ENCODE data around the gene MYH11. TPM values are rescaled to one million over a fixed set of nuclear protein-coding genes. Genes with fewer than 3 reads are reported as not detected.

MYH11 gene
- total RNA-seq, 4 donors from 2014 or later, result 5.6 to 57.7 (median 20.4) TPM

DNA sequence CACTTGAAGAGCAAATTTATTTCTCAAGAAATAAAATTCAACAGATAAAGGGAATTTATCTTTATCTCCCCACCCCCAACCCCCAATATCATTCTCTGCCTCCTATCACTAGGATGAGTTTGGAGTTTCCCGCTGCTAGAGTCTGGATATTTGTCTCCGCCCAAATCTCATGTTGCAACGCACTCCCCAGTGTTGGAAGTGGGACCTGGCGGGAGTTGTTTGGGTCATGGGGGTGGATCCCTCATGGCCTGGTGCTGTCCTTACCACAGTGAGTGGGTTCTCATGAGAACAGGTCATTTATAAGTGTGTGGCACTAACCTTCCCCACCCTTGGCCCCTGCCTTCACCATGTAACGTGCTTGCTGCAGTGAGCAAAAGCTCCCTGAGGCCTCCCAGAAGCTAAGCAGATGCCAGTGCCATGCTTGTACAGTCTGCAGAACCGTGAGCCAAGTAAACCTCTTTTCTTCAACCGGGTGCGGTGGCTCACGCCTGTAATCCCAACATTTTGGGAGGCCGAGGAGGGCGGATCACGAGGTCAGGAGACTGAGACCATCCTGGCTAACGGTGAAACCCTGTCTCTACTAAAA is 25.1 kb upstream of the MYH11 start:
- no peak for ATAC-seq
- intact Hi-C loops (cut with DNase I; ENCODE audit: low total_unique reads) (no loop called here), in situ Hi-C loops (cut with MboI; ENCODE audit: low sequenced_read_pairs in 4 of 4) (loop anchor here in 1 of 4 donors (25.0 kb wide), 1 partner anchor 130 kb away; no protein-coding TSS in a partner anchor)
- H3K4me3 ChIP-seq, result no peak overlapping the region
- H3K9me3 ChIP-seq, result no peaks in the 10 kb centered on the region
- H3K27ac ChIP-seq, result peak overlapping the region in 3 of 4 donors; percentile 54 to 66 (median 61)
- H3K4me1 ChIP-seq, result peaks cover 20 to 36% of the 10 kb centered on the region in 2 donors
- TF ChIP-seq, protein P1, sequence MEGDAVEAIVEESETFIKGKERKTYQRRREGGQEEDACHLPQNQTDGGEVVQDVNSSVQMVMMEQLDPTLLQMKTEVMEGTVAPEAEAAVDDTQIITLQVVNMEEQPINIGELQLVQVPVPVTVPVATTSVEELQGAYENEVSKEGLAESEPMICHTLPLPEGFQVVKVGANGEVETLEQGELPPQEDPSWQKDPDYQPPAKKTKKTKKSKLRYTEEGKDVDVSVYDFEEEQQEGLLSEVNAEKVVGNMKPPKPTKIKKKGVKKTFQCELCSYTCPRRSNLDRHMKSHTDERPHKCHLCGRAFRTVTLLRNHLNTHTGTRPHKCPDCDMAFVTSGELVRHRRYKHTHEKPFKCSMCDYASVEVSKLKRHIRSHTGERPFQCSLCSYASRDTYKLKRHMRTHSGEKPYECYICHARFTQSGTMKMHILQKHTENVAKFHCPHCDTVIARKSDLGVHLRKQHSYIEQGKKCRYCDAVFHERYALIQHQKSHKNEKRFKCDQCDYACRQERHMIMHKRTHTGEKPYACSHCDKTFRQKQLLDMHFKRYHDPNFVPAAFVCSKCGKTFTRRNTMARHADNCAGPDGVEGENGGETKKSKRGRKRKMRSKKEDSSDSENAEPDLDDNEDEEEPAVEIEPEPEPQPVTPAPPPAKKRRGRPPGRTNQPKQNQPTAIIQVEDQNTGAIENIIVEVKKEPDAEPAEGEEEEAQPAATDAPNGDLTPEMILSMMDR (IDR thresholded peaks at IDR 0.05 in 4 of 5, conservative IDR thresholded peaks at IDR 0.05 in 1 of 5), result no peak
- no peak for TF ChIP-seq POLR2A (IDR thresholded peaks at IDR 0.05)
- no peaks in the 10 kb centered on the region for H3K27me3 ChIP-seq
- peaks cover 0 to 15% of the 10 kb centered on the region in 2 donors for H3K36me3 ChIP-seq
- DNase-seq, result no peak

DNA sequence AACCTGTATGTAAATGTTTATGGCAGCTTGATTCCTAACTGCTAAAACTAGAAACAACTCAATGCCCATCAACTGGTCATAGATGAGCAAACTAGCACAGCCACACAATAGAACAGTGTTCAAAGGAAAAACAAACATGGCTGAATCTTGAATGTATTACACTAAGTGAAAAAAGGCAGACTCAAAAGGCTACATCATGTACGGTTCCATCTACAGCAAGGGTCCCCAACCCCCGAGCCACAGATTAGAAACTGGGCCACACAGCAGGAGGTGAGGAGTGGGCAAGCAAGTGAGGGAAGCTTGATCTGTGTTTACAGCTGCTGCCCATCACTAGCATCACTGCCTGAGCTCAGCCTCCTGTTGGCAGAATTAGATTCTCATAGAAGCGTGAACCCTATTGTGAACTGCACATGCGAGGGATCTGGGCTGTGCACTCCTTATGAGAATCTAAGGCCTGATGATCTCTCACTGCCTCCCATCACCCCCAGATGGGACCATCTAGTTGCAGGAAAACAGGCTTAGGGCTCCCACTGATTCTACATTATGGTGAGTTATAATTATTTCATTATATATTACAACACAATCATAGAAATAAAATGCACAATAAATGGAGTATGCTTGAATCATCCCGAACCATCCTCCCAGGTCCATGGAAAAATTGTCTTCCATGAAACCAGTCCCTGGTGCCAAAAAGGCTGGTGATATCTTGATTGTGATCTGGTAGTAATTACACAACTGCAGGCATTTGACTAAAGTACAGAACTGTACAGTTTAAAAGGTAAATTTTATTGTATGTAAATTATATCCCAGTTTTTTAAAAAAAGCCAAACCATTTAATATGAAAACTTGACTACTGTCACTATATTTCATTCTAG is 23.8 kb upstream of the MYH11 start:
- Histone ChIP-seq H3K4me3 (no peak overlapping the region), H3K4me1 (peaks cover 10 to 25% of the 10 kb centered on the region in 2 donors), H3K9me3 (no peaks in the 10 kb centered on the region), H3K27me3 (no peaks in the 10 kb centered on the region), H3K27ac (peak overlapping the region; percentile 54 to 66 (median 60)), H3K36me3 (peaks cover 0 to 15% of the 10 kb centered on the region in 2 donors)
- TF ChIP-seq, protein P1 (IDR thresholded peaks at IDR 0.05 in 4 of 5, conservative IDR thresholded peaks at IDR 0.05 in 1 of 5), result no peak
- no peak for TF ChIP-seq POLR2A (IDR thresholded peaks at IDR 0.05)
- ATAC-seq (no peak), DNase-seq (no peak)
- in situ Hi-C loops (cut with MboI; ENCODE audit: low sequenced_read_pairs in 4 of 4), result loop anchor here in 1 of 4 donors (25.0 kb wide), 1 partner anchor 132 kb away; no protein-coding TSS in a partner anchor
- intact Hi-C loops (cut with DNase I; ENCODE audit: low total_unique reads), result no loop called here

GRCh38 chr16:15879255-15879811 is 22.5 kb upstream of the MYH11 start:
- H3K27ac ChIP-seq, result peak overlapping the region; percentile 54 to 66 (median 60)
- in situ Hi-C loops (cut with MboI; ENCODE audit: low sequenced_read_pairs in 4 of 4), result loop anchor here in 3 of 4 donors (5.0 to 25.0 kb wide), 3 partner anchors 133 to 248 kb away; no protein-coding TSS in a partner anchor
- TF ChIP-seq, protein P1 (IDR thresholded peaks at IDR 0.05 in 4 of 5, conservative IDR thresholded peaks at IDR 0.05 in 1 of 5), result no peak
- no peak for TF ChIP-seq POLR2A (IDR thresholded peaks at IDR 0.05)
- DNase-seq (no peak), ATAC-seq (peak; percentile 46 to 53)
- peaks cover 10 to 35% of the 10 kb centered on the region in 2 donors for H3K4me1 ChIP-seq
- no peaks in the 10 kb centered on the region for H3K27me3 ChIP-seq
- no peaks in the 10 kb centered on the region for H3K9me3 ChIP-seq
- peaks cover 0 to 15% of the 10 kb centered on the region in 2 donors for H3K36me3 ChIP-seq
- no peak overlapping the region for H3K4me3 ChIP-seq
- intact Hi-C loops (cut with DNase I; ENCODE audit: low total_unique reads), result no loop called here

DNA sequence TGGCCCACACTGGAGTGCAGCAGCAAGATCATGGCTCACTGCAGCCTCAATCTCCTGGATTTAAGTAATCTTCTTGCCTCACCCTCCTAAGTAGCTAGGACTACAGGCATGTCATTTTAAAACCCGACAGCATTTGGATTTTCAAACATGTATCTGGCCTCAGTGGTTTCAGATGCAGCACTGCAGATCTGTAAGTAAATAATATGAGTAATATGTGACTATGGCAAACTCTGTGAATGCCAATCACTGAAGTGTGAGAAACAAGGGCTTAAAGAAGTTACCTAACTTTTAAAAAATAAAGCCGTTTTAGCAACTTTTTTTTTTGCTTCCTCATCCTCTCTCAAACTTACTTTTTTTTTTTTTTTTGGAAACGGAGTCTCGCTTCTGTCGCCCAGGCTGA is 19.7 kb upstream of the MYH11 start:
- H3K9me3 ChIP-seq, result no peaks in the 10 kb centered on the region
- no peaks in the 10 kb centered on the region for H3K27me3 ChIP-seq
- intact Hi-C loops (cut with DNase I; ENCODE audit: low total_unique reads), result no loop called here
- no peak for ATAC-seq
- in situ Hi-C loops (cut with MboI; ENCODE audit: low sequenced_read_pairs in 4 of 4), result loop anchor here in 3 of 4 donors (5.0 to 25.0 kb wide), 3 partner anchors 136 to 251 kb away; no protein-coding TSS in a partner anchor
- peaks cover 0 to 18% of the 10 kb centered on the region in 2 donors for H3K36me3 ChIP-seq
- TF ChIP-seq, protein P1 (IDR thresholded peaks at IDR 0.05 in 4 of 5, conservative IDR thresholded peaks at IDR 0.05 in 1 of 5), result no peak
- no peak for TF ChIP-seq POLR2A (IDR thresholded peaks at IDR 0.05)
- no peak overlapping the region for H3K4me3 ChIP-seq
- no peak overlapping the region for H3K27ac ChIP-seq
- H3K4me1 ChIP-seq, result peaks cover 10 to 31% of the 10 kb centered on the region in 2 donors
- no peak for DNase-seq

Data from gastrocnemius medialis (tissue), 4 donors.